ENCODE results near the gene RPL26.

DNA sequence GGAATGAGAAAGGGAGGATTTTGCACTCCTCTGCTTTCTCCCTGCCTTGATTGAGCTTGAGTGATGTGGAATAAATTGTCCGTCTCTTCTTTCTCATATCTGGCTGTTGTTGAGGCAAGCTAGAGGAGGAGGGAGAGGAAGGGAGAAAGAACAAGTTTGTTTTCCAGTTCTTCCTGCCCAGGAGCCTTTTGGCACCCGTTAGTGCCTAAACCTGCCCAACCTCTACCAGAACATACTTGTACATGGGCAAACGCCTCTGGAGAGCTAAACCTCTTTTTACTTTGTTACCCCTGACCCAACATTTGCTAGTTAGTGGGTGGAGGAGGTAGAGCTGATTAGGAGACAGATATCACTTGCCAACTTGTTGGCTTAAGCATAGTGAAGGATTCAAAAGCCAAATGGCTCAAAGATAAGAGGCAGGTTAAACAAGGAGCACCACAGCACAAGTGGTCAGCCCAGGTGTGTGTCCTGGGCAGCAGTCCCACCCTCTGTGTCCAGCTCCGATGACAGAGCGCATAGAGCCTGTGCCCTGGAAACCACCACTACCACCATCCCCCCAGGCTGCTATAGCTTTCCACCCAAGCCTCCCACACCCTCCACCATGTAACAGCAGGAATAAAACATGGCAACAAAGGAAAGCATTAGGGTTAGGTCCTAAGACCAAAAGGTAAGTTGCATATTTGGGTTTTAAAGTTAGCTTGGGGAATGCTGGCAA, 36.9 kb downstream of the RPL26 start:
- no peak for TF ChIP-seq POLR2A (IDR thresholded peaks at IDR 0.05)
- TF ChIP-seq, protein P1, sequence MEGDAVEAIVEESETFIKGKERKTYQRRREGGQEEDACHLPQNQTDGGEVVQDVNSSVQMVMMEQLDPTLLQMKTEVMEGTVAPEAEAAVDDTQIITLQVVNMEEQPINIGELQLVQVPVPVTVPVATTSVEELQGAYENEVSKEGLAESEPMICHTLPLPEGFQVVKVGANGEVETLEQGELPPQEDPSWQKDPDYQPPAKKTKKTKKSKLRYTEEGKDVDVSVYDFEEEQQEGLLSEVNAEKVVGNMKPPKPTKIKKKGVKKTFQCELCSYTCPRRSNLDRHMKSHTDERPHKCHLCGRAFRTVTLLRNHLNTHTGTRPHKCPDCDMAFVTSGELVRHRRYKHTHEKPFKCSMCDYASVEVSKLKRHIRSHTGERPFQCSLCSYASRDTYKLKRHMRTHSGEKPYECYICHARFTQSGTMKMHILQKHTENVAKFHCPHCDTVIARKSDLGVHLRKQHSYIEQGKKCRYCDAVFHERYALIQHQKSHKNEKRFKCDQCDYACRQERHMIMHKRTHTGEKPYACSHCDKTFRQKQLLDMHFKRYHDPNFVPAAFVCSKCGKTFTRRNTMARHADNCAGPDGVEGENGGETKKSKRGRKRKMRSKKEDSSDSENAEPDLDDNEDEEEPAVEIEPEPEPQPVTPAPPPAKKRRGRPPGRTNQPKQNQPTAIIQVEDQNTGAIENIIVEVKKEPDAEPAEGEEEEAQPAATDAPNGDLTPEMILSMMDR (IDR thresholded peaks at IDR 0.05) = no peak

Data from uterus (tissue), 2 donors.